HCT116 (cell line): ENCODE results near the gene GPR26. TPM values are rescaled to one million over a fixed set of nuclear protein-coding genes. Genes with fewer than 3 reads are reported as not detected.

Experiments used
- ATAC-seq: fragments of 200-7000 bp; cut with Tn5 transposase; 2 replicates; pipeline ENCODE4 v1.9.1; 2020; ENCODE audit warnings: mild to moderate bottlenecking, moderate library complexity
- BruUV-seq: library from RNA; stranded (reverse); fragments of 400-500 nt; replicated peaks from 2 replicates; lab custom pipeline; 2021; lab: Mats Ljungman, UMichigan
- CTCF ChIA-PET: fragments of 300-600 bp; sonication (Branson Sonifier 250); formaldehyde crosslinking; loops from one replicate; lab custom pipeline; 2021; ENCODE audit warnings: antibody characterized with exemption; lab: Charles Lee
- POLR2A ChIA-PET: fragments of 300-600, 350-600 bp; sonication (Branson Sonifier 250); formaldehyde crosslinking; loops from one replicate; lab custom pipeline; 2021; ENCODE audit warnings: antibody characterized with exemption; lab: Charles Lee
- RAD21 ChIA-PET, 2 experiments: fragments of 300-600 bp; sonication (Branson Sonifier 250); formaldehyde crosslinking; loops; one replicate each; lab custom pipeline; 2023; ENCODE audit warnings: low total read pairs in 2 of 2; ENCODE audit not compliant: uncharacterized antibody in 2 of 2, unreplicated experiment in 2 of 2, low non-redundant PET in 1 of 2; lab: Charles Lee
- DNase-seq: peaks from one replicate; pipeline ENCODE4 v3.0.0-alpha.2; 2010; ENCODE audit warnings: low read depth, low spot score
- H2AFZ ChIP-seq: fragments of 200-600 bp; shearing (Covaris generic), sonication (generic); 2 replicates; pipeline ENCODE4 v1.6.1; 2017; ENCODE audit warnings: low read depth, mixed run types, mixed read lengths, antibody characterized with exemption, low read length; ENCODE audit not compliant: poor library complexity, severe bottlenecking
- H3K27ac ChIP-seq: 2 replicates; pipeline ENCODE4 v1.5.1; 2012; ENCODE audit warnings: low read depth, low read length
- H3K27me3 ChIP-seq: fragments of 200-600 bp; sonication (generic); 2 replicates; pipeline ENCODE4 v1.6.1; 2016; ENCODE audit warnings: mixed run types, low read length, mixed read lengths; ENCODE audit not compliant: insufficient read depth
- H3K36me3 ChIP-seq, 2 experiments: fragments of 200-500 bp in 1 of 2; fragments of 200-600 bp in 1 of 2; sonication (Bioruptor generic) in 1 of 2; sonication (generic) in 1 of 2; 2 replicates each; pipeline versions ENCODE4 v1.5.1 to v1.6.1; 2014 to 2016; ENCODE audit warnings: low read length in 2 of 2, inconsistent platforms in 1 of 2, mixed read lengths in 1 of 2, mixed run types in 1 of 2; ENCODE audit not compliant: insufficient read depth in 2 of 2, control insufficient read depth in 1 of 2
- H3K4me1 ChIP-seq, 2 experiments: fragments of 200-600 bp in 1 of 2; sonication (generic) in 1 of 2; 2 replicates each; pipeline versions ENCODE4 v1.5.1 to v1.6.1; 2012 to 2017; ENCODE audit warnings: low read length in 2 of 2, inconsistent platforms in 1 of 2, mild to moderate bottlenecking in 1 of 2, mixed read lengths in 1 of 2, mixed run types in 1 of 2, moderate library complexity in 1 of 2; ENCODE audit not compliant: insufficient read depth in 2 of 2, control insufficient read depth in 1 of 2
- H3K4me2 ChIP-seq: fragments of 200-600 bp; sonication (generic); 2 replicates; pipeline ENCODE4 v1.6.1; 2017; ENCODE audit warnings: mixed run types, low read length, mixed read lengths
- H3K4me3 ChIP-seq, 2 experiments: fragments of 200-600 bp in 1 of 2; sonication (generic) in 1 of 2; replicated peaks in 1 of 2; 2 replicates each; pipeline ENCODE4 v1.5.1; 2011 to 2016; ENCODE audit warnings: low read length in 2 of 2, control low read depth in 1 of 2, low read depth in 1 of 2, mild to moderate bottlenecking in 1 of 2, mixed read lengths in 1 of 2, mixed run types in 1 of 2
- H3K79me2 ChIP-seq: fragments of 200-600 bp; sonication (generic); 2 replicates; pipeline ENCODE4 v1.6.1; 2017; ENCODE audit warnings: mild to moderate bottlenecking, mixed run types, low read length, moderate library complexity, mixed read lengths; ENCODE audit not compliant: insufficient read depth
- H3K9ac ChIP-seq: fragments of 200-600 bp; sonication (generic); 2 replicates; pipeline ENCODE4 v1.6.1; 2016; ENCODE audit warnings: low read length, mixed read lengths
- H3K9me2 ChIP-seq: fragments of 200-600 bp; sonication (generic), shearing (Covaris generic); 2 replicates; pipeline ENCODE4 v1.6.1; 2017; ENCODE audit warnings: mixed run types, mild to moderate bottlenecking, moderate library complexity; ENCODE audit not compliant: insufficient read depth
- H3K9me3 ChIP-seq, 2 experiments: fragments of 200-500 bp in 1 of 2; fragments of 200-600 bp in 1 of 2; sonication (Bioruptor generic) in 1 of 2; sonication (generic) in 1 of 2; 2 replicates each; pipeline ENCODE4 v1.6.1; 2014 to 2017; ENCODE audit warnings: low read length in 2 of 2, mixed read lengths in 2 of 2, inconsistent platforms in 1 of 2, low read depth in 1 of 2, mild to moderate bottlenecking in 1 of 2, mixed run types in 1 of 2, moderate library complexity in 1 of 2; ENCODE audit not compliant: control insufficient read depth in 1 of 2, insufficient read depth in 1 of 2
- H4K20me1 ChIP-seq: fragments of 200-600 bp; sonication (generic), shearing (Covaris generic); 2 replicates; pipeline ENCODE4 v1.6.1; 2017; ENCODE audit warnings: mixed run types, mild to moderate bottlenecking, moderate library complexity; ENCODE audit not compliant: insufficient read depth
- ATF3 ChIP-seq: IDR thresholded peaks from 2 replicates; pipeline ENCODE4 v1.6.1; 2012
- CBX3 ChIP-seq: IDR thresholded peaks from 2 replicates; pipeline ENCODE4 v1.6.1; 2012; ENCODE audit warnings: low read depth
- CEBPB ChIP-seq: IDR thresholded peaks from 2 replicates; pipeline ENCODE4 v1.6.1; 2012; ENCODE audit warnings: low read depth
- CTCF ChIP-seq, 3 experiments: fragments of 200-600 bp in 1 of 3; sonication (generic) in 1 of 3; IDR thresholded peaks in 2 of 3; conservative IDR thresholded peaks in 1 of 3; 2 replicates each; pipeline ENCODE4 v1.5.1; 2012 to 2017; ENCODE audit warnings: low read depth in 2 of 3, low read length in 2 of 3, antibody characterized with exemption in 1 of 3, borderline replicate concordance in 1 of 3, control low read depth in 1 of 3, mild to moderate bottlenecking in 1 of 3, mixed read lengths in 1 of 3, mixed run types in 1 of 3, moderate library complexity in 1 of 3; ENCODE audit not compliant: insufficient read depth in 1 of 3
- ELF1 ChIP-seq: IDR thresholded peaks from 2 replicates; pipeline ENCODE4 v1.6.1; 2012; ENCODE audit warnings: low read depth, borderline replicate concordance
- EZH2 ChIP-seq: fragments of 200-600 bp; sonication (generic); IDR thresholded peaks from 2 replicates; pipeline ENCODE4 v1.6.1; 2017; ENCODE audit warnings: antibody characterized with exemption, mixed run types
- EZH2phosphoT487 ChIP-seq: fragments of 200-600 bp; IDR thresholded peaks from 2 replicates; pipeline ENCODE4 v1.6.1; 2018; ENCODE audit warnings: antibody characterized with exemption, borderline replicate concordance
- FOSL1 ChIP-seq: IDR thresholded peaks from 2 replicates; pipeline ENCODE4 v1.6.1; 2012; ENCODE audit warnings: low read depth
- JUND ChIP-seq: IDR thresholded peaks from 2 replicates; pipeline ENCODE4 v1.6.1; 2012
- MAX ChIP-seq: IDR thresholded peaks from 2 replicates; pipeline ENCODE4 v1.6.1; 2012
- RAD21 ChIP-seq: IDR thresholded peaks from 2 replicates; pipeline ENCODE4 v1.6.1; 2012; ENCODE audit warnings: low read depth, mild to moderate bottlenecking
- REST ChIP-seq: IDR thresholded peaks from 2 replicates; pipeline ENCODE4 v1.6.1; 2012; ENCODE audit warnings: low read depth
- SIN3A ChIP-seq: IDR thresholded peaks from 2 replicates; pipeline ENCODE4 v1.6.1; 2012; ENCODE audit warnings: low read depth
- SRF ChIP-seq: IDR thresholded peaks from 2 replicates; pipeline ENCODE4 v1.6.1; 2012; ENCODE audit warnings: low read depth
- TCF7L2 ChIP-seq: IDR thresholded peaks from 2 replicates; pipeline ENCODE4 v1.7.0; 2011; ENCODE audit warnings: borderline replicate concordance, inconsistent platforms; ENCODE audit not compliant: insufficient read depth, insufficient read length; ENCODE audit errors: extremely low read depth
- YY1 ChIP-seq: IDR thresholded peaks from 2 replicates; pipeline ENCODE4 v1.6.1; 2011; ENCODE audit warnings: low read length, low read depth, moderate library complexity, mild to moderate bottlenecking; ENCODE audit not compliant: insufficient replicate concordance; ENCODE audit errors: extremely low read depth
- intact Hi-C: fragments of 100-400 bp; cut with micrococcal nuclease; formaldehyde crosslinking; loops from 2 replicates; pipeline ENCODE4 v1.10.0; 2022
- total RNA-seq: library from RNA; stranded (reverse); gene quantifications from one replicate; pipeline ENCODE4 v1.2.1, GENCODE V29; 2021; ENCODE audit not compliant: unreplicated experiment

Gene GPR26
- total RNA-seq, 1 experiment from 2014 or later, result not detected

- no peak for TF ChIP-seq REST
- TF ChIP-seq ATF3, result no peak
These were observed 11.4 kb downstream of the GPR26 start (continued) for GRCh38 chr10:123677556-123677955.

GRCh38 chr10:123678376-123678775 is 12.2 kb downstream of the GPR26 start:
- Histone ChIP-seq H3K36me3 (no peaks in the 10 kb centered on the region), H3K9ac (no peak overlapping the region), H3K4me1 (no peaks in the 10 kb centered on the region), H3K9me2 (no peaks in the 10 kb centered on the region), H3K79me2 (no peaks in the 10 kb centered on the region), H3K27ac (no peak overlapping the region), H3K27me3 (peaks cover 83% of the 10 kb centered on the region), H3K4me3 (no peak overlapping the region), H3K9me3 (no peaks in the 10 kb centered on the region), H2AFZ (no peak overlapping the region), H4K20me1 (no peaks in the 10 kb centered on the region), H3K4me2 (no peak overlapping the region)
- no peak for TF ChIP-seq REST
- no peak for TF ChIP-seq JUND
- no peak for TF ChIP-seq YY1
- no peak for TF ChIP-seq FOSL1
- TF ChIP-seq SIN3A, result no peak
- no peak for TF ChIP-seq MAX
- no peak for TF ChIP-seq ATF3
- TF ChIP-seq TCF7L2, result no peak
- peak in 2 of 3 experiments; percentile 34 to 41; a peak in 3 of 6 replicates for TF ChIP-seq CTCF (IDR thresholded peaks at IDR 0.05 in 2 of 3, conservative IDR thresholded peaks at IDR 0.05 in 1 of 3; ENCODE audit: borderline replicate concordance in 1 of 3, insufficient read depth in 1 of 3, low read depth in 2 of 3, low read length in 2 of 3)
- TF ChIP-seq EZH2, result no peak
- no peak for TF ChIP-seq CBX3
- no peak for TF ChIP-seq EZH2phosphoT487
- TF ChIP-seq SRF, result no peak
- TF ChIP-seq ELF1, result no peak
- peak; percentile 28 for TF ChIP-seq RAD21
- TF ChIP-seq CEBPB, result no peak
- no peak for DNase-seq
- no TSS peak for BruUV-seq
- ATAC-seq, result peak; percentile 71
- ChIA-PET POLR2A (no interaction called here), CTCF (no interaction called here), RAD21 (no interaction called here)
- intact Hi-C loops, result no loop called here
